GM23338 (cell line): ENCODE measurements around the gene CABP4. TPM values are rescaled to one million over a fixed set of nuclear protein-coding genes. Genes with fewer than 3 reads are reported as not detected.

Experiments
- ATAC-seq: fragments of 200-7000 bp; cut with Tn5 transposase; 3 replicates; pipeline ENCODE4 v1.9.1; 2020
- DNase-seq: peaks from one replicate; pipeline ENCODE4 v3.0.0-alpha.2; 2015; ENCODE audit warnings: low spot score
- H2AFZ ChIP-seq: fragments of 200-600 bp; sonication (generic); 2 replicates; pipeline ENCODE4 v1.8.0; 2016; ENCODE audit warnings: antibody characterized with exemption, mild to moderate bottlenecking, moderate library complexity
- H3F3A ChIP-seq: fragments of 200-600 bp; sonication (generic); replicated peaks from 2 replicates; pipeline ENCODE4 v1.8.0; 2017; ENCODE audit warnings: antibody characterized with exemption, mixed run types, low read depth
- H3K27ac ChIP-seq: fragments of 200-600 bp; sonication (generic); 2 replicates; pipeline ENCODE4 v1.6.1; 2016; ENCODE audit warnings: low read depth
- H3K27me3 ChIP-seq: fragments of 200-600 bp; sonication (generic); 2 replicates; pipeline ENCODE4 v1.8.0; 2016; ENCODE audit warnings: mild to moderate bottlenecking, mixed run types, moderate library complexity; ENCODE audit not compliant: insufficient read depth
- H3K36me3 ChIP-seq: fragments of 200-600 bp; sonication (generic); 2 replicates; pipeline ENCODE4 v1.8.0; 2016; ENCODE audit warnings: mild to moderate bottlenecking; ENCODE audit not compliant: insufficient read depth
- H3K4me1 ChIP-seq: fragments of 200-600 bp; sonication (generic); 2 replicates; pipeline ENCODE4 v1.8.0; 2016; ENCODE audit warnings: mild to moderate bottlenecking, moderate library complexity; ENCODE audit not compliant: insufficient read depth
- H3K4me2 ChIP-seq: fragments of 200-600 bp; sonication (generic); 2 replicates; pipeline ENCODE4 v1.7.1; 2017; ENCODE audit warnings: mixed run types
- H3K4me3 ChIP-seq: fragments of 200-600 bp; sonication (generic); 2 replicates; pipeline ENCODE4 v1.6.1; 2016; ENCODE audit warnings: mixed run types
- H3K79me2 ChIP-seq: fragments of 200-600 bp; sonication (generic); replicated peaks from 2 replicates; pipeline ENCODE4 v1.8.0; 2017; ENCODE audit warnings: mild to moderate bottlenecking; ENCODE audit not compliant: insufficient read depth
- H3K9me2 ChIP-seq: fragments of 200-600 bp; sonication (generic); 2 replicates; pipeline ENCODE4 v1.8.0; 2017; ENCODE audit not compliant: insufficient read depth
- H4K20me1 ChIP-seq: fragments of 200-600 bp; sonication (generic); replicated peaks from 2 replicates; pipeline ENCODE4 v1.8.0; 2017; ENCODE audit warnings: mild to moderate bottlenecking; ENCODE audit not compliant: insufficient read depth
- H3K27ac Mint-ChIP-seq: 2 replicates; pipeline ENCODE4 v1.8.0; 2020; ENCODE audit warnings: inconsistent platforms, mild to moderate bottlenecking, moderate library complexity, mixed read lengths
- H3K27me3 Mint-ChIP-seq: 3 replicates; pipeline ENCODE4 v1.8.0; 2022; ENCODE audit warnings: low read depth, mild to moderate bottlenecking, moderate library complexity, mixed read lengths, inconsistent platforms; ENCODE audit not compliant: insufficient read depth, poor library complexity
- H3K36me3 Mint-ChIP-seq: 3 replicates; pipeline ENCODE4 v1.8.0; 2021; ENCODE audit warnings: low read depth, mild to moderate bottlenecking, inconsistent platforms, moderate library complexity, mixed read lengths
- H3K4me1 Mint-ChIP-seq: 3 replicates; pipeline ENCODE4 v1.8.0; 2020; ENCODE audit warnings: mild to moderate bottlenecking, inconsistent platforms, mixed read lengths
- H3K4me3 Mint-ChIP-seq: 3 replicates; pipeline ENCODE4 v1.8.0; 2021; ENCODE audit warnings: moderate library complexity, mild to moderate bottlenecking, inconsistent platforms, mixed read lengths
- H3K9me3 Mint-ChIP-seq: 3 replicates; pipeline ENCODE4 v1.8.0; 2020; ENCODE audit warnings: moderate library complexity, mild to moderate bottlenecking, inconsistent platforms, mixed read lengths
- CREB1 ChIP-seq: fragments of 250-450 bp; sonication (Bioruptor Pico); IDR thresholded peaks from 2 replicates; pipeline ENCODE4 v1.5.0; 2020; ENCODE audit warnings: low read depth, mild to moderate bottlenecking, moderate library complexity
- CTCF ChIP-seq, 2 experiments: fragments of 200-600 bp in 1 of 2; sonication (generic) in 1 of 2; conservative IDR thresholded peaks; 2 replicates each; pipeline versions ENCODE4 v1.5.1 to v1.6.1; 2016 to 2017; ENCODE audit warnings: antibody characterized with exemption in 2 of 2, low read depth in 2 of 2, mild to moderate bottlenecking in 2 of 2, moderate library complexity in 1 of 2
- EZH2 ChIP-seq: fragments of 200-600 bp; sonication (generic); IDR thresholded peaks from one replicate; pipeline ENCODE4 v1.8.0; 2017; ENCODE audit warnings: antibody characterized with exemption, mild to moderate bottlenecking, low read depth; ENCODE audit not compliant: unreplicated experiment
- EZH2phosphoT487 ChIP-seq: fragments of 200-600 bp; sonication (generic); IDR thresholded peaks from one replicate; pipeline ENCODE4 v1.8.1; 2018; ENCODE audit warnings: antibody characterized with exemption; ENCODE audit not compliant: unreplicated experiment
- JUNB ChIP-seq: IDR thresholded peaks from one replicate; pipeline ENCODE4 v1.6.1; 2016; ENCODE audit warnings: antibody characterized with exemption; ENCODE audit not compliant: unreplicated experiment
- POLR2AphosphoS5 ChIP-seq: IDR thresholded peaks from 2 replicates; pipeline ENCODE4 v1.6.1; 2016; ENCODE audit warnings: antibody characterized with exemption, low read depth
- REST ChIP-seq: IDR thresholded peaks from one replicate; pipeline ENCODE4 v1.6.1; 2018; ENCODE audit warnings: antibody characterized with exemption; ENCODE audit not compliant: unreplicated experiment
- STAT1 ChIP-seq: IDR thresholded peaks from one replicate; pipeline ENCODE4 v1.6.1; 2016; ENCODE audit warnings: antibody characterized with exemption; ENCODE audit not compliant: unreplicated experiment
- ZNF114 ChIP-seq: fragments of 250-450 bp; sonication (Bioruptor Pico); IDR thresholded peaks from 2 replicates; pipeline ENCODE4 v1.5.0; 2020; ENCODE audit warnings: mild to moderate bottlenecking, moderate library complexity
- ZNF462 ChIP-seq: fragments of 250-450 bp; sonication (Bioruptor Pico); IDR thresholded peaks from 2 replicates; pipeline ENCODE4 v1.5.0; 2020; ENCODE audit warnings: mild to moderate bottlenecking, moderate library complexity
- polyA plus RNA-seq: library from polyadenylated mRNA; unstranded; fragments of >200 nt; fragmentation: Nextera tagmentation; extraction: Ambion mirVana; gene quantifications from 2 replicates; pipeline ENCODE4 v1.2.1, GENCODE V29; 2016
- total RNA-seq: library from RNA; depleted of rRNA; stranded (reverse); fragments of >200 nt; shearing (Covaris generic); gene quantifications from 2 replicates; pipeline ENCODE4 v1.2.3, GENCODE V29; 2014

The CABP4 gene
- total and polyA plus RNA-seq, 2 experiments from 2014 or later, result 0.28 TPM; not detected in 1

GRCh38 chr11:67469508-67469811 lies 14.3 kb downstream of the CABP4 start:
- Mint-ChIP-seq H3K27ac (no peak overlapping the region), H3K4me3 (peak overlapping the region; percentile 70)
- no peak for TF ChIP-seq STAT1

GRCh38 chr11:67470337-67471002 lies 15.3 kb downstream of the CABP4 start:
- H3K79me2 ChIP-seq, result peaks cover 3% of the 10 kb centered on the region; the same call in 1 of the 2 replicates
- H2AFZ ChIP-seq, result no peak overlapping the region
- no peak for DNase-seq
- peaks cover 7% of the 10 kb centered on the region for H3K4me1 Mint-ChIP-seq
- ATAC-seq, result no peak
- no peaks in the 10 kb centered on the region for H3F3A ChIP-seq
- no peaks in the 10 kb centered on the region for H4K20me1 ChIP-seq
- no peaks in the 10 kb centered on the region; the same call in 2 of the 3 replicates for H3K36me3 Mint-ChIP-seq
- H3K4me2 ChIP-seq, result no peak overlapping the region
- no peak overlapping the region for H3K27ac Mint-ChIP-seq
- H3K27me3 Mint-ChIP-seq, result peaks cover 16% of the 10 kb centered on the region
- no peaks in the 10 kb centered on the region for H3K36me3 ChIP-seq
- H3K27me3 ChIP-seq, result no peaks in the 10 kb centered on the region
- H3K9me2 ChIP-seq, result no peaks in the 10 kb centered on the region
- no peak overlapping the region for H3K4me3 Mint-ChIP-seq
- no peak overlapping the region for H3K4me3 ChIP-seq
- H3K4me1 ChIP-seq, result peaks cover 6% of the 10 kb centered on the region; the same call in 1 of the 2 replicates
- no peak overlapping the region for H3K27ac ChIP-seq
- H3K9me3 Mint-ChIP-seq, result no peaks in the 10 kb centered on the region
- TF ChIP-seq EZH2phosphoT487 (no peak), ZNF114 (no peak), POLR2AphosphoS5 (no peak), CTCF (conservative IDR thresholded peaks at IDR 0.05; ENCODE audit: low read depth in 2 of 2) (no peak), REST (no peak), JUNB (no peak), EZH2 (no peak), CREB1 (CRISPR knock-in tag) (no peak), ZNF462 (CRISPR knock-in tag) (no peak), STAT1 (no peak)

More at GRCh38 chr11:67469508-67469811, 14.3 kb downstream of the CABP4 start:
- no peak for ATAC-seq
- Histone ChIP-seq H3F3A (no peaks in the 10 kb centered on the region), H4K20me1 (no peaks in the 10 kb centered on the region), H3K4me1 (peaks cover 9% of the 10 kb centered on the region; the same call in 1 of the 2 replicates), H3K27me3 (no peaks in the 10 kb centered on the region), H3K4me3 (peak overlapping the region; percentile 92), H3K4me2 (peak overlapping the region; percentile 81), H3K79me2 (peaks cover 9% of the 10 kb centered on the region; the same call in 1 of the 2 replicates), H3K9me2 (no peaks in the 10 kb centered on the region), H2AFZ (peak overlapping the region; percentile 99), H3K36me3 (no peaks in the 10 kb centered on the region), H3K27ac (no peak overlapping the region; the same call in 1 of the 2 replicates)
- peaks cover 17% of the 10 kb centered on the region for H3K27me3 Mint-ChIP-seq
- no peak for DNase-seq
- H3K36me3 Mint-ChIP-seq, result no peaks in the 10 kb centered on the region; the same call in 2 of the 3 replicates
- peaks cover 10% of the 10 kb centered on the region for H3K4me1 Mint-ChIP-seq
- H3K9me3 Mint-ChIP-seq, result no peaks in the 10 kb centered on the region
